ENCODE measurements around the gene SCAMP4.

DNA sequence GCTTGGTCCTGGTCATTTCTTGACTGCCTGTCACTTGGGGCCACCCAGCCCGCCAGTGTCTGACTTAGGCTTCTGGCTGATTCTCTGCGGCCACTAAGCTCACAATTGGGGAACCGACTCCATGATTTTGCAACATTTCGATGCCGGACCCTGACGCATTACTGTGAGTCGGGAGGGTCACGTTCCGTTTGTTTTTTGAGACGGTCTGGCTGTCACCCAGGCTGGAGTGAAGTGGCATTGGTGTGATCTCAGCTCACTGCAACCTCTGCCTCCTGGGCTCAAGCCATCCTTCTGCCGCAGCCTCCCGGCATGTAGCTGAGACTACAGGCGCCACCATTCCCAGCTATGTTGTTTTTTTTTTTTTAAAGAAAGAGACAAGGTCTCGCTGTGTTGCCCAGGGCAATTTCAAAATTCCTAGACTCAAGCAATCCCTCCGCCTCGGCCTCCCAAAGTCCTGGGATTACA is 3.2 kb upstream of the SCAMP4 start:
- TF ChIP-seq CTCF (IDR thresholded peaks at IDR 0.05; ENCODE audit: borderline replicate concordance, extremely low read depth, low read length, poor library complexity, severe bottlenecking) (no peak), EZH2 (IDR thresholded peaks at IDR 0.05; ENCODE audit: borderline replicate concordance, low read depth, low read length, severe bottlenecking) (no peak)

Measured in DND-41 (cell line).